DMS53 treated with DMSO at 0.1 percent for 48 hours (cell line): Measurements from ENCODE around the gene UPK3BL2.
"Not testable (repeated sequence)": the region's sequence is repeated elsewhere in the genome, so short reads cannot be mapped to it uniquely, and the experiment has no call there.

Experiments
- DNase-seq: peaks from one replicate; lab custom pipeline; 2025; ENCODE audit not compliant: unreplicated experiment; lab: John Stamatoyannopoulos, UW

Gene UPK3BL2

GRCh38 chr7:102532127-102532526, 11.4 kb downstream of the UPK3BL2 start:
- not testable (repeated sequence) for DNase-seq

- DNase-seq: not testable (repeated sequence)
Observed at GRCh38 chr7:102531583-102531982, 11.9 kb downstream of the UPK3BL2 start.

- not testable (repeated sequence) for DNase-seq
Observed at GRCh38 chr7:102527822-102528793, 15.4 kb downstream of the UPK3BL2 start.

- not testable (repeated sequence) for DNase-seq
Observed at GRCh38 chr7:102527182-102527581, 16.3 kb downstream of the UPK3BL2 start.

GRCh38 chr7:102524803-102525202, 18.7 kb downstream of the UPK3BL2 start:
- DNase-seq: not testable (repeated sequence)

GRCh38 chr7:102520797-102521196, 22.7 kb downstream of the UPK3BL2 start:
- not testable (repeated sequence) for DNase-seq

GRCh38 chr7:102517550-102518147, 25.8 kb downstream of the UPK3BL2 start, which contains the start of gene RASA4B:
RASA4B (minus strand) TSS chr7:102517777; CDS start chr7:102517710, 67 bp downstream.
- not testable (repeated sequence) for DNase-seq

GRCh38 chr7:102516951-102517350, 26.5 kb downstream of the UPK3BL2 start:
- DNase-seq: not testable (repeated sequence)

GRCh38 chr7:102515889-102516288, 27.6 kb downstream of the UPK3BL2 start:
- not testable (repeated sequence) for DNase-seq

GRCh38 chr7:102514881-102515721, 28.4 kb downstream of the UPK3BL2 start:
- not testable (repeated sequence) for DNase-seq

GRCh38 chr7:102512642-102513221, 30.8 kb downstream of the UPK3BL2 start:
- DNase-seq: not testable (repeated sequence)

- not testable (repeated sequence) for DNase-seq
Observed at GRCh38 chr7:102511860-102512522, 31.5 kb downstream of the UPK3BL2 start.

GRCh38 chr7:102510575-102510974, 32.9 kb downstream of the UPK3BL2 start:
- DNase-seq: not testable (repeated sequence)

GRCh38 chr7:102507410-102508088, 35.9 kb downstream of the UPK3BL2 start:
- not testable (repeated sequence) for DNase-seq

GRCh38 chr7:102505298-102506185, 38.0 kb downstream of the UPK3BL2 start:
- not testable (repeated sequence) for DNase-seq

GRCh38 chr7:102503141-102503540, 40.4 kb downstream of the UPK3BL2 start:
- DNase-seq: not testable (repeated sequence)

- not testable (repeated sequence) for DNase-seq
Observed at GRCh38 chr7:102498321-102498720, 45.2 kb downstream of the UPK3BL2 start.

GRCh38 chr7:102497308-102497707, 46.2 kb downstream of the UPK3BL2 start:
- not testable (repeated sequence) for DNase-seq
